ENCODE results near the gene COL24A1.
"Not testable (repeated sequence)": the region's sequence is repeated elsewhere in the genome, so short reads cannot be mapped to it uniquely, and the experiment has no call there.

Gene COL24A1

GRCh38 chr1:86018283-86018923, 138.2 kb downstream of the COL24A1 start:
- peak; percentile 23 for DNase-seq (ENCODE audit: low read depth, low spot score)
- H3K4me3 ChIP-seq (ENCODE audit: low read length) = no peak overlapping the region

GRCh38 chr1:86016076-86016759, 140.4 kb downstream of the COL24A1 start:
- no peak for DNase-seq (ENCODE audit: low read depth, low spot score)
- H3K4me3 ChIP-seq (ENCODE audit: low read length) = no peak overlapping the region

GRCh38 chr1:86015375-86015774, 141.2 kb downstream of the COL24A1 start:
- DNase-seq (ENCODE audit: low read depth, low spot score) = no peak
- H3K4me3 ChIP-seq (ENCODE audit: low read length) = no peak overlapping the region

GRCh38 chr1:86000601-86001000, 156.0 kb downstream of the COL24A1 start:
- DNase-seq (ENCODE audit: low read depth, low spot score) = no peak

GRCh38 chr1:85998105-85998855, 158.3 kb downstream of the COL24A1 start:
- no peak for DNase-seq (ENCODE audit: low read depth, low spot score)
- no peak overlapping the region for H3K4me3 ChIP-seq (ENCODE audit: low read length)

More at GRCh38 chr1:86000601-86001000, 156.0 kb downstream of the COL24A1 start:
- no peak overlapping the region for H3K4me3 ChIP-seq (ENCODE audit: low read length)

- no peak for DNase-seq (ENCODE audit: low read depth, low spot score)
- no peak overlapping the region for H3K4me3 ChIP-seq (ENCODE audit: low read length)
Measured at GRCh38 chr1:85992791-85993190, 163.8 kb downstream of the COL24A1 start.

GRCh38 chr1:85991261-85991660, 165.3 kb downstream of the COL24A1 start:
- H3K4me3 ChIP-seq (ENCODE audit: low read length) = no peak overlapping the region
- no peak for DNase-seq (ENCODE audit: low read depth, low spot score)

GRCh38 chr1:85984636-85985035, 171.9 kb downstream of the COL24A1 start:
- no peak for DNase-seq (ENCODE audit: low read depth, low spot score)
- H3K4me3 ChIP-seq (ENCODE audit: low read length) = no peak overlapping the region

GRCh38 chr1:85983316-85983715, 173.3 kb downstream of the COL24A1 start:
- DNase-seq (ENCODE audit: low read depth, low spot score) = no peak
- H3K4me3 ChIP-seq (ENCODE audit: low read length) = no peak overlapping the region

GRCh38 chr1:85976516-85977205, 179.9 kb downstream of the COL24A1 start:
- no peak overlapping the region for H3K4me3 ChIP-seq (ENCODE audit: low read length)
- no peak for DNase-seq (ENCODE audit: low read depth, low spot score)

GRCh38 chr1:85975912-85976371, 180.6 kb downstream of the COL24A1 start:
- DNase-seq (ENCODE audit: low read depth, low spot score) = no peak

GRCh38 chr1:85962457-85962856, 194.1 kb downstream of the COL24A1 start:
- no peak for DNase-seq (ENCODE audit: low read depth, low spot score)
- H3K4me3 ChIP-seq (ENCODE audit: low read length) = no peak overlapping the region

More at GRCh38 chr1:85975912-85976371, 180.6 kb downstream of the COL24A1 start:
- no peak overlapping the region for H3K4me3 ChIP-seq (ENCODE audit: low read length)

- no peak for DNase-seq (ENCODE audit: low read depth, low spot score)
- no peak overlapping the region for H3K4me3 ChIP-seq (ENCODE audit: low read length)
Measured at GRCh38 chr1:85957760-85958159, 198.8 kb downstream of the COL24A1 start.

GRCh38 chr1:85955218-85955617, 201.4 kb downstream of the COL24A1 start:
- DNase-seq (ENCODE audit: low read depth, low spot score); H3K4me3 ChIP-seq (ENCODE audit: low read length): not testable (repeated sequence)

- H3K4me3 ChIP-seq (ENCODE audit: low read length) = no peak overlapping the region
- DNase-seq (ENCODE audit: low read depth, low spot score) = no peak
Measured at GRCh38 chr1:85952460-85952859, 204.1 kb downstream of the COL24A1 start.

GRCh38 chr1:85947186-85947585, 209.4 kb downstream of the COL24A1 start:
- DNase-seq (ENCODE audit: low read depth, low spot score) = no peak
- H3K4me3 ChIP-seq (ENCODE audit: low read length) = no peak overlapping the region

- H3K4me3 ChIP-seq (ENCODE audit: low read length) = no peak overlapping the region
- no peak for DNase-seq (ENCODE audit: low read depth, low spot score)
Measured at GRCh38 chr1:85943945-85944344, 212.6 kb downstream of the COL24A1 start.

- DNase-seq (ENCODE audit: low read depth, low spot score) = no peak
- no peak overlapping the region for H3K4me3 ChIP-seq (ENCODE audit: low read length)
Measured at GRCh38 chr1:85943526-85943925, 213.0 kb downstream of the COL24A1 start.

GRCh38 chr1:85940656-85941306, 215.8 kb downstream of the COL24A1 start:
- no peak for DNase-seq (ENCODE audit: low read depth, low spot score)
- H3K4me3 ChIP-seq (ENCODE audit: low read length) = no peak overlapping the region

Data from Jurkat, Clone E6-1 (cell line).